Large intestine (tissue), 3 donors: ENCODE results near the gene MFAP3L. TPM values are rescaled to one million over a fixed set of nuclear protein-coding genes. Genes with fewer than 3 reads are reported as not detected.

Experiments used
- DNase-seq, 2 donors: peaks; one replicate each; pipeline versions ENCODE4 v3.0.0 to v3.0.0-alpha.2; 2013
- H3K27ac ChIP-seq: one replicate; pipeline ENCODE4 v1.5.1; 2013; ENCODE audit warnings: low read length
- H3K27me3 ChIP-seq: 2 replicates; pipeline ENCODE4 v1.6.1; 2013; ENCODE audit warnings: low read length; ENCODE audit not compliant: control insufficient read depth, insufficient read depth
- H3K36me3 ChIP-seq: 2 replicates; pipeline ENCODE4 v1.6.1; 2013; ENCODE audit warnings: low read length; ENCODE audit not compliant: control insufficient read depth, insufficient read depth
- H3K4me1 ChIP-seq: one replicate; pipeline ENCODE4 v1.6.1; 2013; ENCODE audit warnings: low read length; ENCODE audit not compliant: control insufficient read depth, insufficient read depth
- H3K4me3 ChIP-seq: one replicate; pipeline ENCODE4 v1.5.1; 2013; ENCODE audit warnings: low read length
- H3K9me3 ChIP-seq: one replicate; pipeline ENCODE4 v1.6.1; 2013; ENCODE audit warnings: mild to moderate bottlenecking, low read depth, low read length, moderate library complexity; ENCODE audit not compliant: control insufficient read depth
- WGBS: methylation state at CpG from one replicate; pipeline ENCODE4 v1.1.5; 2013; ENCODE audit warnings: low lambda C conversion rate; ENCODE audit not compliant: insufficient coverage; 5-methylcytosine and 5-hydroxymethylcytosine counted together
- polyA plus RNA-seq: library from polyadenylated mRNA; unstranded; fragments of 120-200 nt; gene quantifications from one replicate; pipeline ENCODE4 v1.2.1, GENCODE V29; 2013

MFAP3L gene
- polyA plus RNA-seq, 1 donor = 8.3 TPM

DNA sequence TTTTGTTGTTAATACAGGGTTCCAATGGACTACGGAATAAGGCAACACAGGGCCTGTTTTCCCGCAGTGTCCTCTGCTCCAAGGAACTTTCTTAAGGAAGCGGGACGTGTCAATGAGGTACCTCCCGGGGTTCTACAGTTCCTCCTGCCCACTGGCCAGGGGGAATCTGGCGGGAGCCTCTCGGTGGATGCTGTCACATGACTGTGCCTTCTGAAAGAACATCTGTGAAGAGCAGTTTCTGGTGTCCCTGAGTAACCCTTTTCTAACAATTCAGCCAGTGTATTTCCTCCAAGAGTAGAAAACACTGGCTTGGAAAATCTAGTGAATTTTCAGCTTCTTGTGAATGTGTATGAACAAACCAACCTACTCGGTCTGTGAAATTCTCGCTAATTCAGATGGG, 32.7 kb downstream of the MFAP3L start:
- WGBS = no CpG with 5 or more reads among the region's 9 CpGs
- no peak for DNase-seq
- no peak overlapping the region for H3K27ac ChIP-seq

DNA sequence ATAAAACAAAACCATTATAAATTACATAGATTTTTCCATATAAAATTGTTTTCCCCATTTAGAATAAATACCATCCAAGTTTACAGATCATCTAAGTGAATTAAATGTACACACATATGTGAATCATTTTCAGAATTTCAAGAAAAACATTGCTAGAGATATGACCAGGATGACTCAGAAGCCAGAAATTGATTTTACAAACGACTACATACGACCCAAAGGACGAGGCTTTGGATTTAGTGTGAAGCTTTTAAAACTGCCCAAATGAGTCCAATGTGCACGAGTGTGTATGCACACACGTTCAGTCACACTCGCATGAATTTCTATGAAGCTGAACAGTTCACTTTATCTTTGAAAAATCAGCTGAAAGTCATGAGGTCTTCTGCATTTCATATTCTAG, 37.9 kb downstream of the MFAP3L start:
- no CpG with 5 or more reads among the region's 6 CpGs for WGBS

More for the DNA sequence above, 32.7 kb downstream of the MFAP3L start:
- Histone ChIP-seq H3K4me3 (no peak overlapping the region), H3K36me3 (no peaks in the 10 kb centered on the region), H3K4me1 (no peaks in the 10 kb centered on the region), H3K9me3 (no peaks in the 10 kb centered on the region), H3K27me3 (no peaks in the 10 kb centered on the region)

DNA sequence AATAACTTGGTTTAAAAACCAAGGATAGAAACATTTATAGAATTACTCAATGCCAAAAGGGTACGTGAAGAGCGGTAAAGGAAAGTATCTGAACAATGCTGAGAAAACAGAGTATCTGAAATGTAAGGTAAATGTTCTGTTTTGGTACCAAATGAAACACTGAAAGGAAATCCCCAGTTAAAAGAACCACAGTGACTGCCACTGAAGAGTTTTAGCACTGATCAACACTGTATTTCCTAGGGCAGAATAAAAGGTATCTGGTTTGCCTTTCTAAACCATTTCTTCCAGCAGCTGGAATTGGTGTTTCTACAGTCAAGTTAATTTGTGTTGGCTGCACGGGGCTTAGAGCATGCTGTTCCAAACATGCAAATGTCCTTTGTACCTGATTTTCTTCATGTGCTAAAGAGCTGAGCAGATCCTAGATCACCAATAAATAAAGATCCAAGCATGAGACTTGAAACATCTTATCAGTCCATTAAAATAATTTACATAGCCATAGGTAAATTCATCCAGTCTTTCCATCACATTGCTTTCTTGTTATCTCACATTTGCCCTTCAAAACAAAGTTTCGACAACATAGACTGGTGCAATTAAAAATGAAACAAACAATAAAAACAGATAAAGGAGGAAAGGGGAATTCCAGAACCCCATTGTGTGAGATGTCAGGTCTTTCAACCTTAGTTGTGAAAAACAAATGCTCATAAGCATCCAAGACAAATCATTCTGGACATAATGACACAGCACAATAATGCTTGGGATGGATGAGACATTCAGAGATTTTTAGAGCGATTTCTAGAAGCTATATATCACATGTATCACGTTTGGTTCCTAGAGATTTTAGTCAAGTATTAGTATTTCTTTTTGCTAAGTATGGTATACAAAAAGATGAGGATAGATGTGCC, 38.6 kb downstream of the MFAP3L start:
- H3K4me1 ChIP-seq = no peaks in the 10 kb centered on the region
- no peak overlapping the region for H3K4me3 ChIP-seq
- DNase-seq = no peak
- no peak overlapping the region for H3K27ac ChIP-seq
- 100% methylated on average over 1 of the region's 6 CpGs for WGBS
- no peaks in the 10 kb centered on the region for H3K27me3 ChIP-seq
- no peaks in the 10 kb centered on the region for H3K9me3 ChIP-seq
- H3K36me3 ChIP-seq = no peaks in the 10 kb centered on the region

More for the DNA sequence above, 37.9 kb downstream of the MFAP3L start:
- H3K36me3 ChIP-seq = no peaks in the 10 kb centered on the region
- no peak for DNase-seq
- H3K4me3 ChIP-seq = no peak overlapping the region
- no peak overlapping the region for H3K27ac ChIP-seq
- no peaks in the 10 kb centered on the region for H3K9me3 ChIP-seq
- no peaks in the 10 kb centered on the region for H3K4me1 ChIP-seq
- no peaks in the 10 kb centered on the region for H3K27me3 ChIP-seq

DNA sequence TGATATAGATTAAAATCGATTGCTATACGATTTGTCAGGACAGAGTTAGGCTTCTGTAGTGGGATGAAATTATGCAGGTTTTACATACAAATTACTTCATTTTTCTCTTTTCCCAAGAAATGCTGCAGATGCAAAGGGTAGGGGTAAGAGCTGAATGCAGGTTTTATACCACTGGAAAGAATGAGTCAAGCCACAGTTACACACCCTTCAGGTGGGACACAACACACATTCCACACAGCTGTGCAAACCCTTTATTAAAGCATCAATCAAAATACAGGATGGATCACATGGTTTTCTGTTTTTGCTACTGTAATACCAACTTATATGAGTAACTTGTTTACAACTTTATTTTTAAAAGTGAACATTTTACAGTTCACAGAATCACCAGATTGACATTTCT, 39.8 kb downstream of the MFAP3L start:
- no peaks in the 10 kb centered on the region for H3K9me3 ChIP-seq
- DNase-seq = no peak
- H3K4me3 ChIP-seq = no peak overlapping the region
- H3K36me3 ChIP-seq = no peaks in the 10 kb centered on the region
- WGBS = no CpG with 5 or more reads among the region's 2 CpGs
- H3K27me3 ChIP-seq = no peaks in the 10 kb centered on the region
- no peaks in the 10 kb centered on the region for H3K4me1 ChIP-seq
- no peak overlapping the region for H3K27ac ChIP-seq

DNA sequence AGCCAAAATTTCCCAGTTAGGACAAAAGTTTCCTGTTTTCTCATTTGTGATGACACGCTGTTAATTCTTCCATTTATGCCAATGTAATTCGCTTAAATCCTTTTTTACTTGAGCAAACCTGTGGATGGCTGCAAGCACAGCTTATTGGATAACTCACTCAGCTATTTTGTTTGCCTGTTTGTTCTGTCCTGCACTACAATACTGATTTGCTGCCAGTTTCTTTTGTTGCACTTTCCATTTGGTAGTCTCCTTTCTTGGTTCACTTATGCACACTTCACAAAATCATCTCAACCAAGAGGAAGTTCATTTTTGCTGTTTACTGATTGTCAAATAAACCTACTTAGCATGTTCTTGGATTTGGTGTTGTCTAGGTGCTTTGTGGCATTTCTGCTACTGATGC, 40.3 kb downstream of the MFAP3L start:
- WGBS = 60% methylated on average over 2 of the region's 2 CpGs
- no peaks in the 10 kb centered on the region for H3K9me3 ChIP-seq
- no peaks in the 10 kb centered on the region for H3K36me3 ChIP-seq
- no peak for DNase-seq
- no peaks in the 10 kb centered on the region for H3K4me1 ChIP-seq
- no peaks in the 10 kb centered on the region for H3K27me3 ChIP-seq
- no peak overlapping the region for H3K27ac ChIP-seq
- H3K4me3 ChIP-seq = no peak overlapping the region

DNA sequence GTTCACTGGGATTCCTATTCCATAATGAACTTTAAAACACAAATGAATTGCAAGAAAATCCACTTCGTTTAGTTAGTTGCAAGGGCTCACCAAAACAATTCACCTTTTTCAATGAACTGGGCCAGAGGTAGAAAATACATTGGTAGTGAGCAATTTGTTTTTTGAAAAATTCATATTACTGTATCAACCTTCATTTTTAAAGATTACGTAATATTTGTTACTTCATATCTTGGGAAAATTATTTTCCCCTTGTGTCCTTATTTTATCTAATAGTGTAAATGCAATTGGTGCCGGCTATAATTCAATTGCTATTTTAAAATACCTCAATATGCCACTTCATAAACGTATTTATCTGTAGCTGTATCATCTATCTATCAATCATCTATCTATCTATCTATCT, 41.5 kb downstream of the MFAP3L start:
- Histone ChIP-seq H3K27ac (no peak overlapping the region), H3K27me3 (no peaks in the 10 kb centered on the region), H3K4me1 (no peaks in the 10 kb centered on the region), H3K9me3 (no peaks in the 10 kb centered on the region), H3K36me3 (no peaks in the 10 kb centered on the region), H3K4me3 (no peak overlapping the region)
- 73% methylated on average over 4 of the region's 4 CpGs for WGBS
- DNase-seq = no peak

DNA sequence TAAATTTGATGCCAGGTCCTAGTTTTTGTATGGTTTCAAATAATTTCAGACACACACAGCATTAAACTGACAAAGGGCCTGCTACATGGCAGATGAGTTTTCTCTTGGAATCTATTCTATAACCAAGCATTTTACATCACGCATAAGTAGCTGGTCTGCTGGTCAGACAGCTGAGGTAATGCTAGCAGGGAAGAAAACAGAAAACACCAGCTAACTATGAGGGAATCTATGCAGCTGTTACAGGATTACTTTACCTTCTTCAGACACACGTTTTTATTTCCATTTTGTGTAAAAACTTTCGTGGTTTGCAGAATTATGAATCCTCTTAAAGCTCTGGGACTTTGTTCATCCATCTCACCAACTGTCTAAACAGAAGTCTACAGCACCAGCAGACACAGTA, 42.0 kb downstream of the MFAP3L start:
- no peak overlapping the region for H3K4me3 ChIP-seq
- no peak overlapping the region for H3K27ac ChIP-seq
- no peak for DNase-seq
- no peaks in the 10 kb centered on the region for H3K36me3 ChIP-seq
- WGBS = 82% methylated on average over 3 of the region's 3 CpGs
- H3K4me1 ChIP-seq = no peaks in the 10 kb centered on the region
- H3K27me3 ChIP-seq = no peaks in the 10 kb centered on the region
- H3K9me3 ChIP-seq = no peaks in the 10 kb centered on the region

DNA sequence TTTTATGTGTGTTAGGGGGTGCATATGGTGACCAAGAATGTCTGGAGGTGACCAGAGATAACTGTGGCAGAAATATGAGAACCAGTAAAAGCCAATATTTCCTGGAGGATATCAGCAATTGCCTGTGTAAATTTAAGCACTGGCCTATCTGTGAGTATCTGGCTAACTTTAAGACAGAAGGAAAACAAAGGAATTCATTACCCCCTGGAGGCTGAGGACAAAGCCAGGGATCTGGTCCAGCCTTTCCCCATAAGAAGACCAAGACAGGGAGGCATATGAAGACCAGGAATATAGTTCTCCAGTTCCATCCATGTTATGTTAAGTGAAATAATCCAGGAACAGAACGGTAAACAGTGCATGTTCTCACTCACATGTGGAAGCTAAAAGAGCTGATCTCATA, 49.2 kb downstream of the MFAP3L start:
- WGBS = no CpG with 5 or more reads among the region's 1 CpG
- Histone ChIP-seq H3K36me3 (no peaks in the 10 kb centered on the region), H3K4me1 (peaks cover 14% of the 10 kb centered on the region), H3K27me3 (no peaks in the 10 kb centered on the region), H3K4me3 (no peak overlapping the region), H3K27ac (no peak overlapping the region), H3K9me3 (no peaks in the 10 kb centered on the region)
- DNase-seq = no peak

DNA sequence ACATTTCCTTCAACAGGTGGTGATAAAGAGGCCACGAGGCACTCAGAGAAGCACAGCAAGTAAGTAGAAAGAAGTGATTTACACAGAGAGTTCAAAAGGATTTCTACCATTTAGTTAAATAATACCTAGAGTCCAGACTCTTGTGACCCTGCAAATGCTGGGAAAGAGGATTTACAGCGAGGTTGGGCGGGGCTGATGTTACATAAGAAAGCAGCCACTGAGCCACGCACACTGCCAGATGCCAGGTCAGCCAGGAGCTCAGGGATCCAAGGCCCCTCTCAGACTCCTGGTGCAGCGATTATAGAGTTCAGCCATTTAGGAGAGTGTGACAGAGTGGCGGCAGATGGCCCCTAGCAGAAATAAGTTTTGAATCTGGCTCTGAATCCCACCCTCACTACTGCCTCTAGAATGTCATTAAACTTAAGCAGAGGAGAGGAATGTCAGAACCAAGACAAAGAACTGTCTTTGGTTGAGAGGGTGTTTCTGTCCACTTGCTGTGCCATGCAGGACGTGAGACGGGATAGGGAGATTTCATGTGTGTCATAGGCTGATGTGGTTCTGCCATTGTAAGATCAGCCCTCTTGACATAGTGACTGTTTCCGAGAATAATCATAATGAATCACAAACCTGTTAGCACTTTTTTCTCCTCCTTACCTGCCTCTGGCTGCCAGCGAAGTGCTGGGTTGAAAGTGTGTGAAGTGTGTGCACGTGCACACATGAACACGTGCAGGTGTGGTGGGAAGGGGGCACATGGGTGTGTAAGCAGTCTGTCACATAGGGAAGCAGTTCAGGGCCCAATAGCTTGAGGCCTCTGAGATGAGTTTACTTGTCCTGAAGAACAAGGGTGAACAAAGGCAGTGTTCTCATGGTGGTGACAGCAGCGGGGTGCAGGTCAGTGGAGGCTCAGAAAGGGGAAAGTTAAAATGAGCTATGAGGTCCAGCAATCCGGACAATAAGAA, 50.1 kb downstream of the MFAP3L start:
- peak overlapping the region; percentile 80 for H3K27ac ChIP-seq
- no peaks in the 10 kb centered on the region for H3K36me3 ChIP-seq
- H3K4me1 ChIP-seq = peaks cover 14% of the 10 kb centered on the region
- no peaks in the 10 kb centered on the region for H3K27me3 ChIP-seq
- H3K9me3 ChIP-seq = no peaks in the 10 kb centered on the region
- DNase-seq = peak; percentile 84 to 94
- no CpG with 5 or more reads among the region's 14 CpGs for WGBS
- no peak overlapping the region for H3K4me3 ChIP-seq

DNA sequence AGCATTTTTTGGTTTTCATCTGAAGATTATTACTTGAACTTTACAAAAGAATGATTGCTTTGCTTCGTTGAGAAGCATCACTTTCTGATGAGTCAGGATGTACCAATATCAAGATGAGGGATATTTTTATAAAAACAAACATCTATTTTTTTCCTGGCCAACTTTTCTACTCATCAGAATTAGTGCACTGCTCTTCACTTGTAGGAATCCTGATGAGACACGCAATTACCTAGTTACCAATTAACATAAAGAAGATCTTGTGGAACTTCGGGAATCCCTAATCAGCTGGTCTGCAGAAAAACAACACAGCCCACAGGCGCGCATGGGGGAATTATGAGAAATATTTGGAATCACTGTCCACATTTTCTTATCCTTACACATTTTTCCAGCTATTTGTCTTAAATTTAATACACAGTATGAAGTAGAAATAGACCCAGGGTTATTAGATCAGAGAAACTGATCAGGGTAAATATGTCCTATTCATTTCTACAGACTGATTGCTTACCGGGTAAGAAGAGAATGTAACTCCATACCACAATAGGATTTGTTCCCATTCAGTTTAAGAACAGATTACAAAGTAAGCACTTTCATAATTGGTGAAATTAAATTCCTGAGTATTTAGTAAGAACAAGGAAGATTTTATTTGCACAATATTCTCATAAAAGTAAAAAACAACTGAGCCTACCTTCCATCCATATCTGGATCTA, 50.9 kb downstream of the MFAP3L start:
- peak in 1 of 2 donors; percentile 17 for DNase-seq
- H3K27ac ChIP-seq = peak overlapping the region; percentile 80
- H3K36me3 ChIP-seq = no peaks in the 10 kb centered on the region
- peaks cover 14% of the 10 kb centered on the region for H3K4me1 ChIP-seq
- no peaks in the 10 kb centered on the region for H3K9me3 ChIP-seq
- H3K27me3 ChIP-seq = no peaks in the 10 kb centered on the region
- H3K4me3 ChIP-seq = no peak overlapping the region
- WGBS = 38% methylated on average over 1 of the region's 6 CpGs
